OCI-LY7 (cell line): Measurements from ENCODE around the gene TMEM244. TPM values are rescaled to one million over a fixed set of nuclear protein-coding genes. Genes with fewer than 3 reads are reported as not detected.

Experiments used
- BruUV-seq: library from RNA; stranded (reverse); fragments of 400-500 nt; replicated peaks from 2 replicates; lab custom pipeline; 2021; lab: Mats Ljungman, UMichigan
- CTCF ChIA-PET: fragments of 300-600 bp; sonication (Branson Sonifier 250); formaldehyde crosslinking; loops from one replicate; lab custom pipeline; 2022; ENCODE audit warnings: antibody characterized with exemption; ENCODE audit not compliant: unreplicated experiment; lab: Charles Lee
- POLR2A ChIA-PET: fragments of 300-600 bp; sonication (Branson Sonifier 250); formaldehyde crosslinking; loops from one replicate; lab custom pipeline; 2022; ENCODE audit warnings: antibody characterized with exemption; lab: Charles Lee
- DNase-seq: peaks from one replicate; pipeline ENCODE4 v3.0.0-alpha.2; 2015; ENCODE audit warnings: low spot score
- H2AFZ ChIP-seq: fragments of 200-600 bp; sonication (generic), shearing (Covaris generic); 2 replicates; pipeline ENCODE4 v1.6.1; 2014; ENCODE audit warnings: mild to moderate bottlenecking, antibody characterized with exemption, low read length, moderate library complexity
- H3K27ac ChIP-seq: fragments of 200-600 bp; sonication (generic); 2 replicates; pipeline ENCODE4 v1.5.1; 2014; ENCODE audit warnings: mixed run types, low read depth, mild to moderate bottlenecking, moderate library complexity, low read length, inconsistent platforms; ENCODE audit not compliant: poor library complexity, severe bottlenecking
- H3K36me3 ChIP-seq: fragments of 200-600 bp; sonication (generic); 2 replicates; pipeline ENCODE4 v1.6.1; 2014; ENCODE audit warnings: mild to moderate bottlenecking, antibody characterized with exemption, low read length, moderate library complexity, mixed read lengths; ENCODE audit not compliant: insufficient read depth
- H3K4me1 ChIP-seq: fragments of 200-600 bp; sonication (generic); 2 replicates; pipeline ENCODE4 v1.5.1; 2014; ENCODE audit warnings: mild to moderate bottlenecking, low read length; ENCODE audit not compliant: insufficient read depth, poor library complexity, severe bottlenecking
- H3K4me2 ChIP-seq: fragments of 200-600 bp; sonication (generic); 2 replicates; pipeline ENCODE4 v1.6.1; 2014; ENCODE audit warnings: mild to moderate bottlenecking, low read length
- H3K4me3 ChIP-seq: fragments of 200-600 bp; sonication (generic); 2 replicates; pipeline ENCODE4 v1.5.1; 2014; ENCODE audit warnings: mild to moderate bottlenecking, low read depth, low read length; ENCODE audit not compliant: poor library complexity, severe bottlenecking
- H3K79me2 ChIP-seq: fragments of 200-600 bp; sonication (generic); 2 replicates; pipeline ENCODE4 v1.6.1; 2016; ENCODE audit warnings: low read depth, mild to moderate bottlenecking, low read length, moderate library complexity, mixed read lengths; ENCODE audit not compliant: insufficient read depth
- H3K9me2 ChIP-seq: fragments of 200-600 bp; sonication (generic); 2 replicates; pipeline ENCODE4 v1.6.1; 2016; ENCODE audit warnings: mild to moderate bottlenecking, low read length, mixed read lengths; ENCODE audit not compliant: insufficient read depth
- H3K9me3 ChIP-seq: fragments of 200-600 bp; sonication (generic); 2 replicates; pipeline ENCODE4 v1.6.1; 2014; ENCODE audit warnings: mild to moderate bottlenecking, mixed run types, low read length, mixed read lengths
- H4K20me1 ChIP-seq: fragments of 200-600 bp; sonication (generic); 2 replicates; pipeline ENCODE4 v1.6.1; 2014; ENCODE audit warnings: mild to moderate bottlenecking, antibody characterized with exemption, low read length, moderate library complexity, mixed read lengths; ENCODE audit not compliant: insufficient read depth
- EZH2phosphoT487 ChIP-seq: fragments of 200-600 bp; sonication (generic); IDR thresholded peaks from 2 replicates; pipeline ENCODE4 v1.6.1; 2018; ENCODE audit warnings: low read depth, borderline replicate concordance, mild to moderate bottlenecking, mixed run types, antibody characterized with exemption, low read length, moderate library complexity, mixed read lengths
- intact Hi-C: fragments of 100-400 bp; cut with micrococcal nuclease; formaldehyde crosslinking; loops from one replicate; pipeline ENCODE4 v1.10.0; 2022; ENCODE audit not compliant: unreplicated experiment
- total RNA-seq, 2 experiments: library from RNA; depleted of rRNA in 1 of 2; stranded (reverse); fragments of >200 nt in 1 of 2; shearing (Covaris generic) in 1 of 2; gene quantifications; 2 replicates each; pipeline ENCODE4 v1.2.3, GENCODE V29; 2014 to 2022
- TF ChIP-seq, protein P1 (sequence below): fragments of 200-600 bp; sonication (generic); conservative IDR thresholded peaks from 2 replicates; pipeline ENCODE4 v1.5.1; 2014; ENCODE audit warnings: mild to moderate bottlenecking, antibody characterized with exemption, low read length, moderate library complexity, mixed read lengths

TMEM244 gene
- total RNA-seq, 2 experiments from 2014 or later, result not detected

DNA sequence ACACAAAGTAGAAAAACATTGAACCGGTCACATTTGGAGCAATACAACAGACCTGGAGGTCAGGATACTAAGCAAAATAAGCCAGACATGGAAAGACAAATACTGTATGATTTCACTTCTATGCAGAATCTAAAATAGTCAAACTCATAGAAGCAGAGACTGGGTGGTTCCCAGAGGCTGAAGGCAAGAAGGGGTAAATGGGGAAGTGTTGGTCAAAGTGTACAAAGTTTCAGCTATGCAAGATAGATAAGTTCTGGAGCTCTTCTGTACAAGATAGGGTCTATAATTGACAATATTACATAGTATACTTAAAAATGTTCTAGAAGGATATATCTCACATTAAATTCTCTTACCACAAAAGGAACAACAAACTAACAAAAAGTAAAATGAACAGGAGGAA is 70.3 kb downstream of the TMEM244 start:
- no TSS peak for BruUV-seq
- POLR2A ChIA-PET, result interaction anchor here (0.8 to 0.9 kb wide), 2 partner anchors 10 to 290 kb away, joined by 3 read pairs; no protein-coding TSS in a partner anchor
- no peak overlapping the region for H2AFZ ChIP-seq
- TF ChIP-seq, protein P1, sequence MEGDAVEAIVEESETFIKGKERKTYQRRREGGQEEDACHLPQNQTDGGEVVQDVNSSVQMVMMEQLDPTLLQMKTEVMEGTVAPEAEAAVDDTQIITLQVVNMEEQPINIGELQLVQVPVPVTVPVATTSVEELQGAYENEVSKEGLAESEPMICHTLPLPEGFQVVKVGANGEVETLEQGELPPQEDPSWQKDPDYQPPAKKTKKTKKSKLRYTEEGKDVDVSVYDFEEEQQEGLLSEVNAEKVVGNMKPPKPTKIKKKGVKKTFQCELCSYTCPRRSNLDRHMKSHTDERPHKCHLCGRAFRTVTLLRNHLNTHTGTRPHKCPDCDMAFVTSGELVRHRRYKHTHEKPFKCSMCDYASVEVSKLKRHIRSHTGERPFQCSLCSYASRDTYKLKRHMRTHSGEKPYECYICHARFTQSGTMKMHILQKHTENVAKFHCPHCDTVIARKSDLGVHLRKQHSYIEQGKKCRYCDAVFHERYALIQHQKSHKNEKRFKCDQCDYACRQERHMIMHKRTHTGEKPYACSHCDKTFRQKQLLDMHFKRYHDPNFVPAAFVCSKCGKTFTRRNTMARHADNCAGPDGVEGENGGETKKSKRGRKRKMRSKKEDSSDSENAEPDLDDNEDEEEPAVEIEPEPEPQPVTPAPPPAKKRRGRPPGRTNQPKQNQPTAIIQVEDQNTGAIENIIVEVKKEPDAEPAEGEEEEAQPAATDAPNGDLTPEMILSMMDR, result no peak
- TF ChIP-seq EZH2phosphoT487, result no peak
- no peaks in the 10 kb centered on the region for H3K4me1 ChIP-seq
- H3K9me2 ChIP-seq, result no peaks in the 10 kb centered on the region
- no peaks in the 10 kb centered on the region for H4K20me1 ChIP-seq
- no peaks in the 10 kb centered on the region for H3K36me3 ChIP-seq
- intact Hi-C loops, result no loop called here
- H3K27ac ChIP-seq, result no peak overlapping the region
- CTCF ChIA-PET, result no interaction called here
- no peak overlapping the region for H3K4me2 ChIP-seq
- H3K79me2 ChIP-seq, result no peaks in the 10 kb centered on the region
- H3K4me3 ChIP-seq, result no peak overlapping the region
- H3K9me3 ChIP-seq, result no peaks in the 10 kb centered on the region
- no peak for DNase-seq

DNA sequence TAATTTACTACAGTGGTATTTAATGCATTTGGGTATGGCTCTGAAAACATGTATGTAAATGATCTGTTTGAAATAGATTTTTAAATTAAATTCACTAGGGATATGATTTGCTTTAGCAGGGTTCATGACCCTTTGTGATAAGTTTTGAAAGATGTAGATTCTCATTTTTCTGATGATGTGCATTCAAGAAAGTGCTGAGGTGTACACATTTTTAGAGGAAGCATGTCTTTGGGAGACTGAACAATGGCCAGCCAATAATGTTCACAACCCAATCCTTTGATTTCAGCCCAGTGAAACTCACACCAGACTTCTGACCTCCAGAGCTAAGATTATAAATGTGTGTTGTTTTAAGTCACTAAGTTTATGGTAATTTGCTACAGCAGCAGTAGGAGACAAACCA is 71.1 kb downstream of the TMEM244 start:
- Histone ChIP-seq H3K4me3 (no peak overlapping the region), H3K27ac (no peak overlapping the region), H3K4me2 (no peak overlapping the region), H3K4me1 (no peaks in the 10 kb centered on the region), H3K9me3 (no peaks in the 10 kb centered on the region), H3K36me3 (no peaks in the 10 kb centered on the region), H3K79me2 (no peaks in the 10 kb centered on the region), H3K9me2 (no peaks in the 10 kb centered on the region), H2AFZ (no peak overlapping the region), H4K20me1 (no peaks in the 10 kb centered on the region)
- no TSS peak for BruUV-seq
- no peak for TF ChIP-seq EZH2phosphoT487
- TF ChIP-seq, protein P1, result no peak
- CTCF ChIA-PET, result no interaction called here
- intact Hi-C loops, result no loop called here
- POLR2A ChIA-PET, result no interaction called here
- no peak for DNase-seq

DNA sequence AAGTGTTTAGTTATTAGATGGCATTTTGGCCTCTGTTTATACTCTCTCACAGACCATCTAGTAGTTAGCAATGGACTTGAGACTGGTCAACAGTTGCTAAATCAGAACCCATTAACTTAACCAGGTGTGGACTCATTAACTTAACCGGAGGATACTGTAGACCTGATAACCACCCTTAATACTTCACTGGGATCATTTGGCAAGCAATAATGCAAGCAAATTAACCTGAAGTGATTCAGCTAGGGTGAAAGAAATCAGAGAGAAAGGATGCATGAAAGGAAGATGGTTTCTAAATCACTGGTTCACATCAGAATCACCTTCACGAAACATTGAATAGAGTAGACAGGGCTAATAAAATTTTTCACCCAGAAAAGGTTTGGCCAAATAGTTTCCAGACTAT is 73.3 kb downstream of the TMEM244 start:
- Histone ChIP-seq H2AFZ (no peak overlapping the region), H3K4me3 (no peak overlapping the region), H3K4me1 (no peaks in the 10 kb centered on the region), H3K27ac (no peak overlapping the region), H4K20me1 (no peaks in the 10 kb centered on the region), H3K36me3 (no peaks in the 10 kb centered on the region), H3K9me3 (no peaks in the 10 kb centered on the region), H3K4me2 (no peak overlapping the region), H3K79me2 (no peaks in the 10 kb centered on the region), H3K9me2 (no peaks in the 10 kb centered on the region)
- ChIA-PET POLR2A (interaction anchor here (0.6 kb wide), 1 partner anchor 76 kb away, joined by 5 read pairs; no protein-coding TSS in a partner anchor), CTCF (no interaction called here)
- TF ChIP-seq EZH2phosphoT487, result no peak
- TF ChIP-seq, protein P1, result no peak
- no peak for DNase-seq
- no TSS peak for BruUV-seq
- intact Hi-C loops, result no loop called here
